Embryonic facial prominence (tissue), 1 donor: ENCODE data around the gene VHLL.

Experiments used
- DNase-seq: peaks from one replicate; pipeline ENCODE4 v3.0.0-alpha.2; 2016; ENCODE audit errors: extremely low spot score

VHLL gene

DNA sequence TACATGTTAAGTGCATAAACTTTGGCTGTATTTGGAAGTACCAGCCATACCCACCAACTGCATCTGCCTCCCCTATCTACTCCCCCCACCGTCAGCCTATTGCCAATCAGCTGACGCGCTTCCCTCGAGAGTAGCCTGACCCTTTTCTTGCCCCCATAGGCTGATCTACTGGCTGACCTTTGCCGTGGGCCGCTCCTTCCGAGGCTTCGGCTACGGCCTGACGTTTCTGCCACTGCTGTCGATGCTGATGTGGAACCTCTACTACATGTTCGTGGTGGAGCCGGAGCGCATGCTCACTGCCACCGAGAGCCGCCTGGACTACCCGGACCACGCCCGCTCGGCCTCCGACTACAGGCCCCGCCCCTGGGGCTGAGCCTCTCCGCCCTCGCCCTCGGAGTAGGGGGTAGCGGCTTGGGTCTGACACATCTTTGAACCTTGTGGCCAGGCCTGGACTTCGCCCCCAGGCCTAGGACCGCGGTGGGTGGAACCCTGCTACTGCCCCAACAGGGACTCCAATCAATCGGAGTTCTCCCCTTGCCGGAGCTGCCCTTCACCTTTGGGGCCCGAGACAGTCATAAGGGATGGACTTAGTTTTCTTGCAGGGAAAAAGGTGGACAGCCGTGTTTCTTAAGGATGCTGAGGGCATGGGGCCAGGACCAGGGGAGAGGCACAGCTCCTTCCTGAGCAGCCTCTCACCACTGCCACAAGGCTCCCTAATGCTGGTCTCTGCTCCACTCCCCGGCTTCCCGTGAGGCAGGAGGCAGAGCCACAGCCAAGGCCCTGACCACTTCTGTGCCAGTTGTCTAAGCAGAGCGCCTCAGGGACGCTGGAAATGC, 7.7 kb downstream of the VHLL start:
- no peak for DNase-seq

DNA sequence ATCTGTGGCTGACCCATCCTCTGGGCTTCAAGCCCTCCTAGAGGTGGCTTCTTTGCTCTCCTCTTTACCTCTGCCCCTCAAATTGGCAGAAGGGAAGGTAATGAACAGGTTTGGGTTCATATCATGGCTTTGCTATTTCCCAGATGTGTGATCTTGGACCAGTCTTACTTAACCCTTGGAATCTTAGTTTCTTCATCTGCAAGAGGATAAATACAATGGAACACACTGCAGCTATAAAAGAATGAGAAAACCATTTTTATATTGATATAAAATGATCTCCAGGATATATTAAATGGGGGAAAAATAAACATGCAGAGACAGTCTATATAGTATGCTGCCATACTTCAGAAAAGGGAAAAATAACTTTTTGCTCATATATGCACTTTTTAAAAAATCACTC, 9.2 kb downstream of the VHLL start:
- DNase-seq, result no peak

DNA sequence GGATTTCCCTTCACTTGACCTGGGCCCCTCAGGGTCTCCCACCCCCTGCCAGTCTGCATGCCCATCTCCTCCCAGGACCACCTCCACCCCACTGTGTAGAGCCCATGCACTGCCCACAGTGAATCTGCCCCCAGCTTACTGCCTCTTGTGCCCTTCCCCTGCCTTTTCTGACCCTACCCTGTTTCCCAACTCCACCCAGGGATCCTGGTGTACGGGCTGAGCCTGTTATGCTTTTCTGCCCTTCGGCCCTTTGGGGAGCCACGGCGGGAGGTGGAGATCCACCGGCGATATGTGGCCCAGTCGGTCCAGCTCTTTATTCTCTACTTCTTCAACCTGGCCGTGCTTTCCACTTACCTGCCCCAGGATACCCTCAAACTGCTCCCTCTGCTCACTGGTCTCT, 13.0 kb downstream of the VHLL start:
- DNase-seq, result no peak

DNA sequence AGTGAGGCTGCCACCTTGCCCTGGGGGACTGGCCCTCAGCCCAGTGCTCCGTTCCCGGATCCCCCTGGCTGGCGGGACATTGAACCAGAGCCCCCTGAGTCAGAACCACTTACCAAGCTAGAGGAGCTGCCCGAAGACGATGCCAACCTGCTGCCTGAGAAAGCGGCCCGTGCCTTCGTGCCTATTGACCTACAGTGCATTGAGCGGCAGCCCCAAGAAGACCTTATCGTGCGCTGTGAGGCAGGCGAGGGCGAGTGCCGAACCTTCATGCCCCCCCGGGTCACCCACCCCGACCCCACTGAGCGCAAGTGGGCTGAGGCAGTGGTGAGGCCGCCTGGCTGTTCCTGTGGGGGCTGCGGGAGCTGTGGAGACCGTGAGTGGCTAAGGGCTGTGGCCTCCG, 13.7 kb downstream of the VHLL start:
- no peak for DNase-seq

DNA sequence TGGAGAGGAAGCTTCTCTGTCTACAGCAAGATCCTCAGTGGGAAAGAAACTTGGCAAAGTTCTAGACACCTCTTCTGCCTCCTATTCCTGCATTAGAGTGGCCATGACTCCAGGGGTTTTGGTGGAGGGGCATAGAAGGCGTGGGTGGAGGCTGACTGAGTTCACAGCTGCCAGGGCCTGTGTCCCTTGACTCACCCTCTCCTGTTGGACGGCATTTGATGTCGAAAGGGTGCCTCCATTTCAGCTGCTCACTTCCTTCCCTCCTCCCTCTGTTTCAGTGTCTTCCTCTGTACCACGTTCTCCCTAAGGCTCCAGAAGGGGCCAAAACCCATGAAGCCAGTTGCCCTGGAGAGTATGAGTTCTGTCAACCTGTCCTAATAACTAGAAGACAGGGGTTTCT, 14.3 kb downstream of the VHLL start:
- no peak for DNase-seq

DNA sequence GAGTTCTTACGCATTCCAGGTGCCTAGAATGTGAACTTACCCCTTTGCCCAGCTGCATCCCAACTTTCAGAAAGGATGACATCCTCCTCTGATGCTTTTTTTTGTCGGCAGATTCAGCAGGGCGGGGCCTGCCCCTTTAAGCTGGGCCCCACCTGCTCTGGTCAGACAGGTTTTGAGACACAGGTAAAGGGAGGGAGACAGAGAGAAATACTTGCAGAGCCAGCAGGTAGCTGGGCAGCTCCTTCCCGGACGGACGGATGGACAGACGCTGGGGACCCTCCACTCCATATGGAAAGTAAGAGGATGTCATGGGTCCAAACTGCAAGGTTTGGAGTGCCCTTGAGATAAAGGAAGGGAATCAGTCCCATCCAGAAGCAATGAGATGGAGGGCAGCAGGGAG, 15.0 kb downstream of the VHLL start, which contains the start of gene TMEM79:
Gene TMEM79, plus strand, starts transcription at position 214 of the 400 bp plus-strand sequence. CDS start 902 bp downstream, outside the sequence.
- DNase-seq, result no peak

DNA sequence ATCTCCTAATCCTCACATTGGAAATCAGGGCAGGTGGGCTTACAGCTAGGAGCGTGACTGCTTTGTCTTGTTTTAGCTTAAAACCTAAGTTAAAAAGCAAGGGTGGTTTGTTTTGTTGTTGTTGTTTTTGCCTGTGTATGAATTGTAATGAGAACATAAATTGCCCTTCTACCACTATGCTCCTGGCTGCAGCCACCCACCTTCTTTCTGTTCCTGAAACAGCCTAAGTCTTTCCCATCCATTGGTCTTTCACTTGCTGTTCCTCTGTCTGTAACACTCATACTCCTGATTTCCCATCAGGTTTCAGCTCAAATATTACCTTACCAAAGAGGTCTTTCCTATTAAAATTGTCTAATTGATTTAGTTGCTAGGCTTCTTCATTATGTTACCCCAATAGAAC, 15.6 kb downstream of the VHLL start:
- DNase-seq, result no peak

DNA sequence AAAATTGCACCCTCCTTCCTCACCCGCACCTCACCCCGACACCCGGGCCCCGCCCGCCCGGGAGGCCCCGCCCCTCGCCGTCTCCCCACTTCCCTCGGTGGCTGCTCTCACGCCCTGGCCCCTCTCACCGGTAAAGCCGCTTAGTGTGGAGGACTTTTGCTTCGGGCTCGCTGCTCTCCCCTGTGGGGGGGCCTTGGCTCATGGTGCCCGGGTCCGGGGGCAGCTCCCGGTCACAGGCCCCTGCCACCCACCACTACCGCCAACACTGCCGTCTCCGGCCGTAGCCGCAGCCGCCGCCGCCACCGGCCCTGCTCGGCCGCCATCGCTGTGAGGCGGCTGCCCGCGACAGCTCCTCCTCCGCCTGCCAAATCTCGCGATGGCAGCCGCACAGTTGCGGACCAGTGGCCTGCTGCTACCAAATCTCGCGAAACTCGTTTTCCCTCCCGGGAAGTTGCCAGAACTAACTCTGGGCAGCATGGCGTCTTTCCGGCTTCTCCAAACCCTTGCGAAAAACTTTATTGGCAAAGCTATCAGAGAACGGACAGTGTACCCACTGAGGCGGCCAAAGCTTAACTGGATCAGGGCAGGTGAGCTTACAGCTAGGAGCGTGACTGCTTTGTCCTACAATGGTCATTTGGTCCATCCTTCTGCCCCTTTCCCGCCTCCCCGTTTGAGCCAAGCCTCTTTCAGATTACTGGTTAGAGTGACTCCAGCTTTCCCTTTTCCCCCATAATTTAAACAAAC, 16.5 kb downstream of the VHLL start, which contains the start of gene SMG5:
Gene SMG5, minus strand, starts transcription at position 347 of the 744 bp plus-strand sequence. Its CDS starts 145 bp downstream, at position 202.
- DNase-seq, result peak; percentile 97

DNA sequence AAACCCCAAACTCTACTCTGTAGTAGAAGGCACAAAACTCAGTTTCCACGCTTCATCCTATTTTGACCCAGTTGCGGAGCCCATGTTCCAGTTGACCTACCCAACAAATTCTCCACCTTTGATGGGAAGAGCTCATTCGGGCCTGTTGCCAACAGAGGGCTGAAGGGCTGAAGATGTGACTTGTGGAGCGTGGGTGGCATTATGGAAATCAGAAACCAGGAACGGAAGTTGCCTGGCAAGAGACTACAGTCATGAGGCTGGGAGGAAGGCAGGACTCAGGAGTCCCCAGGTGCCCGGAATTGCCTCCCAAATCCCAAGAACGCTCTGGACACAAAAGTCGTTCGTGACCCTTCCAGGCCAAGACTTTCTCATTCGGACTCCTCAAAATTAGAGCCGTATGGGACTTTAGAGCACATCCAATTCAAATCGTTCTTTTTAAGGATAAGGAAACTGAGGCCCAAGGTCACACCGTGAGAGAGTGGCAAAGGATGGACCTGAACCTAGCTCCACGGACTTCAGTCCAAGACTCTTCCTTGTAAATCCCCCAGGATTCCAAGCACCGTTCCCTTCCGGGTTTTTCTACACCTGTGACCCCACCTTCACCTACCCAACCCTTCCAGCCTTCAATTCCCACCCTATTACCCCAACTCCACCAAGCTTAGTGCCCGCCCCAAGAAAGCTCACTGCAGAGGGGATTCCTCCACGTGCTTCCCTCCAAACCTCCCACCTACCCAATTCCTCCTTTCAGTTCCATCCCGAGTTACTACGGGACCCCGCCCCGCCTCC, 17.2 kb downstream of the VHLL start:
- DNase-seq, result no peak

DNA sequence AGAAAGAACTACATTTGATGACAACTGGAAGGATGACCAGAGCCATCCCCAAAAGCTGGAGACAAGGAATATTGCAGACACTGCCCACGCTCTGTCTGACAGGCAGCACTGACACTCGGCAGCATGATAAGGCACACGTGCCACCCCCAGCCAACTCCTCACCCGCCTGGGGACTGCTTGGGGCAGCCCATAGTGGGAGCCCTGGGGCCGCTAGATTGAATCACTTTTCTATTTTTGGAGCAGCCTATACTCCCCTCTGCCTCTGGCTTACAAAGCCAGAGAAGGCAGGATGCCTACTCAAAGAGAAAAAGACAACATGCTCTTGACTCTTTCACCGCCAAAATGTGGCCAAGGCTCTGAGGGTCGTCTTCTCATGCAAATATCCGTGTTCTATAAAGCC, 17.8 kb downstream of the VHLL start:
- DNase-seq, result no peak

DNA sequence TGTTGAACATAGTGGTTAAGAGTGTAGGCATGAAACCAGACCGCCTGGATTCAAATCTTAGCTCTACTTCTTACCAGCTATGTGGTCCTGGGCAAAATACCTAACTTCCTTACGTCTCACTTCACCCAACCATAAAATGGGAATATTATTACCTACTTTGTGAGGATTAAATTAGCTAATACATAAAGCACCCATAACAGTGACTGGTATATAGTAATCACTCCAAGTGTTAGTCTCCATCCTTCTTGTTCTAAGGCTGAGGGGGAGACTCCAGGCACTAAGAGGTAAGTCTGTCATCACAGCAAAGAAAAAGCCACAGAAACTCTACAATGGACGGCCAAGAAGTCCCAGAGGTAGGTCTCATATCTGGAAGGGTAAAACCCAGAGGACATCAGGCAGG, 19.3 kb downstream of the VHLL start:
- no peak for DNase-seq

DNA sequence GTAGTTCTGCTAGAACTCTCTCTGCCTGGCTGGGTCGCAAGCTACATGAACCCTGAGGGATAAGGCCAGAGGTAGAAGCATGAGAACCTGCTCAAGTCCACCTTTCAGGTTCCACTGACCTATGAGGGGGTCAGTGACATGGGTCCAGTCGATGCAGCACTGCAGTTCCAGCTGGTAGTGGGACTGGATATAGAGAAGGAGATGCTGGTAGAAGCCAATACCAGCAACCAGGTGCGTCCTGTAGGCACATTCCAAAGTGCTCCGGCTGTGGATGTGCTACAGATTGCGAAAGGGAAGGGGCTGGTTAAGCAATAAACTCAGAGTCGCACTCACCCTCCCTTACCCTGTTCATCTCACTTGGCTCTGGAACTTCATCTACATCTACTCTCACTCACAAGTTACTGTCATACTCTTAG, 22.1 kb downstream of the VHLL start:
- no peak for DNase-seq

DNA sequence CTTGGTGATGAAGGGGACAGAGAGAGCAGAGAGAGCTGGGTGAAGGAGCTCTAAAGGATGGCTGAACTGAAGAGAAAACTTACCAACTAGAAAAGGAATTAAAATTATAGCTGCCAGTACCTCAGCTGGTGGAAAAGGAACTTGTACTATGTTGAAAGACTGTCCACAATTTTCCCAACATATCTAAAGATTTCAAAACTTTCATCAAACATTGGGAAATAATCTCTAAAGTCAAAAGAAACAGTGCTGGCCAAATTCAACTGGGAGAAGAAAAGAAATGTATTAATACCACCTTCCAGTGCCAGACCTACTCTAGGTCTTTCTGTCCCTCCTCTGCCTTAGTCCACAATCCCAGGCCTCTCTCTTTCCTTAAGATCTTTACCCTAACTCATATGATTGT, 22.6 kb downstream of the VHLL start:
- no peak for DNase-seq

DNA sequence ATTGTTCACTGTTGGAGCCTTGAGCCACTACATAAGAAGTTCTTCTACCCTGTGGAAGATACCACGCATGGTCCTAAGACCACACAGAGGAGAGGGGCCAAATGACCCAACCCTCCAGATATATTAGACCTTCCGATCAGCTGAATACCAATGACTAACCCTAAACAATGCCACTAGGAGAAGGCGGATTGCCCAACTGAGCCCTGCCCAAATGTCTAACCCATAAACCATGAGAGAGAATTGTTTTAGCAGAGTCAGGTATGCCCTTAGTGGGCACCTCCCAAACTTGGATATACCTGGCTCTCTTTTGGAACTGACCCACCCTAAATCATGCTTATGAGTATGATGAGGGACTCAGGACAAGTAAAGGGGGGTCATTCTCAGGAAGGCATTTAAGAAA, 28.8 kb downstream of the VHLL start:
- DNase-seq, result no peak

DNA sequence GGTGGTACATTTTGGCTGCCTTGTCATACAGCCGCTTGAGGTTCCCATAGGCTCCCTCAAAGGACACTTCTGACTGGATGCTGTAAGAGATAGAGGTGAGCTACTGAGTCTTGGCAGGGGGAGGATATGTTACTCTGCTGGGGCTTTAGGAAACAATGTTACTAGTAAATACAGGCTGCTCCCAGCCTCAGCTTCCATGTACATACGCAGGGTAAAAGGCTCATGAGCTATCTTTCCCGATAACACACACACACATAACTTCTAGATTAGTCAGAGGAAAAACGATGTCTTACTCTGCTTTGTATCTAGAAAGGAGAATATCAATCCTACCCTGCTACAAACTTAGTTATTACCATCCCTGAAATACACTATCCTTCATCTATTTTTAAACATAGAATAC, 30.8 kb downstream of the VHLL start:
- no peak for DNase-seq

DNA sequence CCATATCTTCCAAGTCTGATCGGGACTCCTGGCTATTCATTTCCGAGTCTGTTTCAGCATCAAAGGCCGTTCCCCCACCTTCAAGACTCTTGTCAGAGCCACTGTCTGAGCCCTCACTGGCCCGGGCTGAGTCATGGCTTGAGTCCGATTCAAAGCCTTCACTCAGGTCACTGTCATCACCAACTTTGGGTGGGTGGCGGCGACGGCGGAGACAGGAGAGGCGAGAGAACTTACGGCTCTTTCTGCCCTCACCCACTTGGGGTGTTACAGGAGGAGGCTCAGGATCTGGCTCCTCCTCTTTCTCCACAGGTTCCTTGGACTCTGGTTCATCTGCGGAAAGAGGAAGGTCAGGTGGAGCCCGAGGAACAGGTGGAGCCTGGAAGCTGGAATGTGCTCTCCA, 33.1 kb downstream of the VHLL start:
- DNase-seq, result no peak

DNA sequence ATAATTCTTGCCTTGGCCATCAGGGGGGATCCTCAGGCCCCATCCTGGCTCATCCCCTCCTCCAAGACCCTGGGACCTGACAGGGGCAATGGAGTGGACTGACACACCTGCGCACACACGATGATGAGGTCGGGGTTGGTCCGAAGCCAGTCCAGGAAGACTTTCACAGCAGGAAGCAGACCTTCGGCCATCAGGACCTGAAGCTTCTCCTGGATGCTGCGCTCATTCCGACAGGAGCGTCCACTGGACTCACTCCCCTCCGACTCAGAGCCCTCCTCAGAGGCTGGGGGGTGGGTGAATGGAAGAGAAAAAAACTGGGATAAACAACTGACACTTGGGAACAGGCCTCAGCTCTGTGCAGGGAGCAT, 35.8 kb downstream of the VHLL start:
- DNase-seq, result no peak

DNA sequence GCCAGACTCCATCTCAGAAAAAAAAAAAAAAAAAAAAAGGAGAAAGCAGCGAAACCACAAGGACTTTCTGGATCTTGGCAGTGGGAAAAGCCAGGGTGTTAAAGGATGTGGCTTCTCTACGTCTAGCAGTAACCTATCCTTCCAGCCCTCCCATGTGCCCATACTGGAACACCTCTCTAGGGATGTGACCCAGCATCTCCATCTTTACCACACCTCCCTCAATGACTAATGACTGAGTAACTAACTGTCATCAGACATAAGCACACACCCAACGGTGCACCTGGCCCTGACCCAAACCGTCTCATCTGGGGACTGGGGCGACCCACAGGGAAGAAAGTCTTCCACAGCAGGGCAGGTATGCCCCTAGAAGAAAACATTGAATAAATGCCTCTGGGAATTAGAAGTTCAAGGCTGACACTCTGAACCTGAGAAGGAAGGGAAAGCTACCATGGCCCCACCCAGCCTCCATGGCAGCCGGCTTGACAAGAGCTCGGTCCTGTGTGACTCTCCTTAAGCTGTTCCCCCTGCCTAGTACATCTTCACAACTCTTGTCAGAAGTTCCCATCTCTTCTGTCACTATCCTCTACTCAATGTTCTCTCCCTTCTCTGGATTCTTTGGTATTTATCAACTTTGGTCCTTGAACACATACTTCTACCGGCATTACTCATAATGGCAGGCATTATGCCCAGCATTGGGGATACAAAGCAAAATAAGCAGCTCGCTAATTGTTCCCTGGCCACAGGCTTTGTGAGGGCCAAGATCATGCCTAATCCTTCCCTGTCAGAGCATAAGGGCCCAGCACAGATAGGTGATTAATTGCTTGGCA, 36.4 kb downstream of the VHLL start:
- no peak for DNase-seq

DNA sequence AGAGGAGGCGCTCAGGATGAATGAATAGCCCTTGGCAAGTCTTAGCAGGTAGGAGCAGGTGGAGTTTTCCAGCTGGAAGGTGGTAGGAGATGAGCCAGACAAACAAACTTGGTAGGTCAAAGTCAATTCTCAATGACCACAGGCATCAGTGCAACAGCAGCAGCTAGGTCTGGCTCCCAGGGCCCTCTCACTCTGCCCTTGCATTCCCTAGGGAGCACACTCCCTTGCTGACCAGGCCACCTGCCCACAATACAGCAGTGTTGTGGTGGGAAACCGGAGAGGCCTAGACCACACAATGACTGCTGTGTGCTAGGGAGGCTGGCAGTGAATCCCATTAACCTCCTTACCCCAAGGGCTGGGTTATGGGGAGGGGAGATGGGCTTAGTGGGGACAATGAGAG, 38.2 kb downstream of the VHLL start:
- DNase-seq, result no peak

DNA sequence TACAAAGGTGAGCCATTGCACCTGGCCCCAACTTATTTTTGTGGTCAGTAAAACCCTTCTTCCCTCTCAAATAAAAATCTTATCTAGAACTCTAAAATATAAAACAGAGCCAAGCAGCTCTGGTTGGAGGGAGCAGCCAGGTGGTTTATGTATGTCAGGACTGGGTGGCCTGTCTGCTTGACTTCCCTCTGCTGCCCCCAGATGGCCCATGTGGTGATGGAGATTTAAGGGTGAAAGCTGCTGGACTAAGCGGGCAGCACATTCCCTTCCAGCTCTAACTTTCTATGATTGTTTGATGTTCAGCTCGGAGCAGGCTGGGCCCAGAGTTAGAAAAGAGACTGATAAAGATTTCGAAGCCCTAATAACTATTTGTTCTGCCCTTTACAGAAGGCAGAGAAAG, 39.3 kb downstream of the VHLL start:
- no peak for DNase-seq

DNA sequence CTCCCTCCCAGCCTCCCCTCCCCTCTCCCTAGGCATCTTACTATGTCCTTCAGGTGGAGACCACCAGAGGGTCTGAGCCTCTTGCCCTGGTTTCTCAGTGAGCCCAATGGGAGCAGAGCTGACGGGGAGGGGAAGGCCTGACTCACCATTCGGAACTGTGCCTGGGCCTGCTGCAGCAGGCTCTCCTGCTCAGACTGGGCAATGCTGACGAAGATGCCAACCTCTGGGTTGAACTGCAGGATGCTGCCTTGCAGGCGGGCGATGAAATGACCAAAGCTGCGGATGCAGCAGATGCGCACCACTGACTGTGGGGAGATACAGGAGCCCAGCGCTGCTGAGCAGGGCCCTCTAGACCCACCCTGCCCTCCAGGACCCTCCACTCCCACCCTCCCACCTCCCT, 40.2 kb downstream of the VHLL start:
- DNase-seq, result no peak
